K562 (cell line): ENCODE measurements around the gene IKBKE. TPM values are rescaled to one million over a fixed set of nuclear protein-coding genes. Genes with fewer than 3 reads are reported as not detected.
A peak's percentile ranks its signal among the peaks of the same experiment; 100 is the strongest.

Source experiments
- GTF2E2 ChIP-seq: fragments of 200-800 bp; sonication (Bioruptor generic); IDR thresholded peaks from 2 replicates; pipeline ENCODE4 v1.6.1; 2016; ENCODE audit warnings: missing genetic modification characterization, missing compliant biosample characterization
- MBD2 ChIP-seq: sonication (generic); IDR thresholded peaks from 2 replicates; pipeline ENCODE4 v1.6.1; 2016; ENCODE audit warnings: low read depth, borderline replicate concordance
- PHF8 ChIP-seq: fragments of 200-600 bp; sonication (generic); IDR thresholded peaks from 2 replicates; pipeline ENCODE4 v1.6.1; 2012; ENCODE audit warnings: mixed run types, mild to moderate bottlenecking, inconsistent platforms, low read length, moderate library complexity, borderline replicate concordance
- RBM14 ChIP-seq: fragments of 200-400 bp; formaldehyde crosslinking; IDR thresholded peaks from 2 replicates; pipeline ENCODE4 v1.6.1; 2018; ENCODE audit warnings: low read depth, mild to moderate bottlenecking, low read length, moderate library complexity, borderline replicate concordance; ENCODE audit not compliant: insufficient read depth
- SRF ChIP-seq, 2 experiments: fragments of 250-450, 450-650 bp in 1 of 2; sonication (Bioruptor Pico) in 1 of 2; sonication (generic) in 1 of 2; formaldehyde crosslinking; IDR thresholded peaks; 2 replicates each; pipeline versions ENCODE4 v1.5.0 to v1.5.1; 2020 to 2022; ENCODE audit warnings: mild to moderate bottlenecking in 1 of 2, missing genetic modification reagents in 1 of 2
- TARDBP ChIP-seq: fragments of 450-650 bp; IDR thresholded peaks from 2 replicates; pipeline ENCODE4 v1.6.1; 2016
- TBP ChIP-seq: optimal IDR thresholded peaks from 2 replicates; pipeline ENCODE3; 2011; ENCODE audit warnings: low read depth, low read length, improper control_type of control experiment
- ZNF175 ChIP-seq: fragments of 200-800 bp; sonication (Bioruptor generic); IDR thresholded peaks from 2 replicates; pipeline ENCODE4 v1.6.1; 2016; ENCODE audit warnings: low read depth, mild to moderate bottlenecking, missing genetic modification characterization, missing compliant biosample characterization
- ZNF668 ChIP-seq: fragments of 250-450 bp; sonication (Bioruptor Pico); IDR thresholded peaks from 2 replicates; pipeline ENCODE4 v1.8.0; 2022; ENCODE audit warnings: mild to moderate bottlenecking, inconsistent platforms
- polyA plus RNA-seq, 8 experiments: library from polyadenylated mRNA; depleted of rRNA in 4 of 8; stranded (reverse) in 5 of 8; unstranded in 3 of 8; fragments of >200 nt; fragmentation: Nextera tagmentation in 2 of 8; fragmentation: Illumina TruSeq in 1 of 8; extraction: Ambion mirVana in 2 of 8; extraction: Trizol in 1 of 8; gene quantifications; 2 replicates each; pipeline versions ENCODE4 v1.2.1 to v1.2.3, GENCODE V29; 2011 to 2014; ENCODE audit warnings: inconsistent platforms in 1 of 8, missing spikeins in 1 of 8
- total RNA-seq, 7 experiments: library from RNA; depleted of rRNA in 6 of 7; stranded (reverse); fragments of >200 nt in 6 of 7; fragmentation: Illumina TruSeq in 2 of 7; extraction: Trizol in 2 of 7; gene quantifications; 2 replicates each; pipeline versions ENCODE4 v1.2.1 to v1.2.3, GENCODE V29; 2011 to 2021; ENCODE audit warnings: low replicate concordance in 1 of 7
- TF ChIP-seq, protein P1 (sequence below), 2 experiments: IDR thresholded peaks; 2 replicates each; pipeline ENCODE4 v1.6.1; 2012; ENCODE audit warnings: improper control_type of control experiment in 2 of 2, low read depth in 2 of 2, low read length in 2 of 2, borderline replicate concordance in 1 of 2
- TF ChIP-seq, protein P2 (sequence below): fragments of 200-400 bp; formaldehyde crosslinking; IDR thresholded peaks from 2 replicates; pipeline ENCODE4 v1.6.1; 2017; ENCODE audit warnings: mild to moderate bottlenecking, low read depth, low read length, moderate library complexity
- TF ChIP-seq, protein P3 (sequence below): fragments of 200-800 bp; sonication (Bioruptor generic); IDR thresholded peaks from 2 replicates; pipeline ENCODE4 v1.6.1; 2017; ENCODE audit warnings: missing genetic modification characterization, missing compliant biosample characterization
- TF ChIP-seq, protein P4 (sequence below): sonication (generic); formaldehyde crosslinking; IDR thresholded peaks from 2 replicates; pipeline ENCODE4 v1.8.0; 2022; ENCODE audit warnings: mild to moderate bottlenecking, missing genetic modification reagents

The IKBKE gene
- total and polyA plus RNA-seq, 9 of the 15 experiments (the other 6 are each of a cell fraction or from before 2014, with no cell fraction given) = 2.3 to 9.0 (median 4.8) TPM

DNA sequence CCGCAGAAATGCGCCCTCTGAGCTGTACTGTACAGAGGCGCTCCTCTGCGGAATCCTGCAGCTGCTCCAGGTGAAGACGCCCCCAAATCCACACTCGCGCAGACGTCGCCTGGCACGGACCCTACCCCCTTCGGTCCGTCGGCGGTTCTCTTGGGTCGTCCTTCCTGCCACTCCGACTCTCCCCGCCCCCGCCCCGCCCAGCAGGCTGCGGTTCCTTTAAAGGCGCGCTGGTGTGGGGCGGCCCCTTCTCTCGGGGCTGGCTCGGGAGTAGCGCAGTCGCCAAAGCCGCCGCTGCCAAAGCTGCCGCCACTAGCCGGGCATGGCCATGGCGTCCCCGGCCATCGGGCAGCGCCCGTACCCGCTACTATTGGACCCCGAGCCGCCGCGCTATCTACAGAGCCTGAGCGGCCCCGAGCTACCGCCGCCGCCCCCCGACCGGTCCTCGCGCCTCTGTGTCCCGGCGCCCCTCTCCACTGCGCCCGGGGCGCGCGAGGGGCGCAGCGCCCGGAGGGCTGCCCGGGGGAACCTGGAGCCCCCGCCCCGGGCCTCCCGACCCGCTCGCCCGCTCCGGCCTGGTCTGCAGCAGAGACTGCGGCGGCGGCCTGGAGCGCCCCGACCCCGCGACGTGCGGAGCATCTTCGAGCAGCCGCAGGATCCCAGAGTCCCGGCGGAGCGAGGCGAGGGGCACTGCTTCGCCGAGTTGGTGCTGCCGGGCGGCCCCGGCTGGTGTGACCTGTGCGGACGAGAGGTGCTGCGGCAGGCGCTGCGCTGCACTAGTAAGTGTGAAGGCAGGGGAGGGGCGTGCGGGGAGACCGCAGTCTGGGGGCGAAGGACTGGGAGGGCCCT is 37.2 kb downstream of the IKBKE start, which contains the start of gene RASSF5 (continued):
- TF ChIP-seq ZNF668 (CRISPR knock-in tag) (no peak), ZNF175 (CRISPR knock-in tag) (no peak), TARDBP (no peak), RBM14 (0 out of 2 replicates have a peak, but pooled peaks have one; percentile 35), GTF2E2 (tag) (peak; percentile 77; the same call in 1 of the 2 replicates), SRF (CRISPR knock-in tag; IDR thresholded peaks at IDR 0.05) (peak in 1 of 2 experiments; percentile 58; a peak in 1 of 4 replicates), TBP (peak; percentile 67), MBD2 (no peak), PHF8 (peak; percentile 83; the same call in 1 of the 2 replicates)
- TF ChIP-seq, protein P1, sequence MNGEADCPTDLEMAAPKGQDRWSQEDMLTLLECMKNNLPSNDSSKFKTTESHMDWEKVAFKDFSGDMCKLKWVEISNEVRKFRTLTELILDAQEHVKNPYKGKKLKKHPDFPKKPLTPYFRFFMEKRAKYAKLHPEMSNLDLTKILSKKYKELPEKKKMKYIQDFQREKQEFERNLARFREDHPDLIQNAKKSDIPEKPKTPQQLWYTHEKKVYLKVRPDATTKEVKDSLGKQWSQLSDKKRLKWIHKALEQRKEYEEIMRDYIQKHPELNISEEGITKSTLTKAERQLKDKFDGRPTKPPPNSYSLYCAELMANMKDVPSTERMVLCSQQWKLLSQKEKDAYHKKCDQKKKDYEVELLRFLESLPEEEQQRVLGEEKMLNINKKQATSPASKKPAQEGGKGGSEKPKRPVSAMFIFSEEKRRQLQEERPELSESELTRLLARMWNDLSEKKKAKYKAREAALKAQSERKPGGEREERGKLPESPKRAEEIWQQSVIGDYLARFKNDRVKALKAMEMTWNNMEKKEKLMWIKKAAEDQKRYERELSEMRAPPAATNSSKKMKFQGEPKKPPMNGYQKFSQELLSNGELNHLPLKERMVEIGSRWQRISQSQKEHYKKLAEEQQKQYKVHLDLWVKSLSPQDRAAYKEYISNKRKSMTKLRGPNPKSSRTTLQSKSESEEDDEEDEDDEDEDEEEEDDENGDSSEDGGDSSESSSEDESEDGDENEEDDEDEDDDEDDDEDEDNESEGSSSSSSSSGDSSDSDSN (IDR thresholded peaks at IDR 0.05; ENCODE audit: borderline replicate concordance in 1 of 2, low read depth in 2 of 2, low read length in 2 of 2) = no peak
- TF ChIP-seq, protein P2, sequence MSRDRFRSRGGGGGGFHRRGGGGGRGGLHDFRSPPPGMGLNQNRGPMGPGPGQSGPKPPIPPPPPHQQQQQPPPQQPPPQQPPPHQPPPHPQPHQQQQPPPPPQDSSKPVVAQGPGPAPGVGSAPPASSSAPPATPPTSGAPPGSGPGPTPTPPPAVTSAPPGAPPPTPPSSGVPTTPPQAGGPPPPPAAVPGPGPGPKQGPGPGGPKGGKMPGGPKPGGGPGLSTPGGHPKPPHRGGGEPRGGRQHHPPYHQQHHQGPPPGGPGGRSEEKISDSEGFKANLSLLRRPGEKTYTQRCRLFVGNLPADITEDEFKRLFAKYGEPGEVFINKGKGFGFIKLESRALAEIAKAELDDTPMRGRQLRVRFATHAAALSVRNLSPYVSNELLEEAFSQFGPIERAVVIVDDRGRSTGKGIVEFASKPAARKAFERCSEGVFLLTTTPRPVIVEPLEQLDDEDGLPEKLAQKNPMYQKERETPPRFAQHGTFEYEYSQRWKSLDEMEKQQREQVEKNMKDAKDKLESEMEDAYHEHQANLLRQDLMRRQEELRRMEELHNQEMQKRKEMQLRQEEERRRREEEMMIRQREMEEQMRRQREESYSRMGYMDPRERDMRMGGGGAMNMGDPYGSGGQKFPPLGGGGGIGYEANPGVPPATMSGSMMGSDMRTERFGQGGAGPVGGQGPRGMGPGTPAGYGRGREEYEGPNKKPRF = no peak
- TF ChIP-seq, protein P3, sequence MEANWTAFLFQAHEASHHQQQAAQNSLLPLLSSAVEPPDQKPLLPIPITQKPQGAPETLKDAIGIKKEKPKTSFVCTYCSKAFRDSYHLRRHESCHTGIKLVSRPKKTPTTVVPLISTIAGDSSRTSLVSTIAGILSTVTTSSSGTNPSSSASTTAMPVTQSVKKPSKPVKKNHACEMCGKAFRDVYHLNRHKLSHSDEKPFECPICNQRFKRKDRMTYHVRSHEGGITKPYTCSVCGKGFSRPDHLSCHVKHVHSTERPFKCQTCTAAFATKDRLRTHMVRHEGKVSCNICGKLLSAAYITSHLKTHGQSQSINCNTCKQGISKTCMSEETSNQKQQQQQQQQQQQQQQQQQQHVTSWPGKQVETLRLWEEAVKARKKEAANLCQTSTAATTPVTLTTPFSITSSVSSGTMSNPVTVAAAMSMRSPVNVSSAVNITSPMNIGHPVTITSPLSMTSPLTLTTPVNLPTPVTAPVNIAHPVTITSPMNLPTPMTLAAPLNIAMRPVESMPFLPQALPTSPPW = peak; percentile 68
- TF ChIP-seq, protein P4, sequence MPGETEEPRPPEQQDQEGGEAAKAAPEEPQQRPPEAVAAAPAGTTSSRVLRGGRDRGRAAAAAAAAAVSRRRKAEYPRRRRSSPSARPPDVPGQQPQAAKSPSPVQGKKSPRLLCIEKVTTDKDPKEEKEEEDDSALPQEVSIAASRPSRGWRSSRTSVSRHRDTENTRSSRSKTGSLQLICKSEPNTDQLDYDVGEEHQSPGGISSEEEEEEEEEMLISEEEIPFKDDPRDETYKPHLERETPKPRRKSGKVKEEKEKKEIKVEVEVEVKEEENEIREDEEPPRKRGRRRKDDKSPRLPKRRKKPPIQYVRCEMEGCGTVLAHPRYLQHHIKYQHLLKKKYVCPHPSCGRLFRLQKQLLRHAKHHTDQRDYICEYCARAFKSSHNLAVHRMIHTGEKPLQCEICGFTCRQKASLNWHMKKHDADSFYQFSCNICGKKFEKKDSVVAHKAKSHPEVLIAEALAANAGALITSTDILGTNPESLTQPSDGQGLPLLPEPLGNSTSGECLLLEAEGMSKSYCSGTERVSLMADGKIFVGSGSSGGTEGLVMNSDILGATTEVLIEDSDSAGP = peak; percentile 93
